ENCODE results near the gene TNN. TPM values are rescaled to one million over a fixed set of nuclear protein-coding genes. Genes with fewer than 3 reads are reported as not detected.

Gene TNN
- total RNA-seq, 2 experiments from 2014 or later = 0.05 to 0.07 TPM

GRCh38 chr1:175045097-175045496 is 22.5 kb upstream of the TNN start:
- Mint-ChIP-seq H3K4me1 (ENCODE audit: low read depth) (no peaks in the 10 kb centered on the region), H3K27ac (no peak overlapping the region), H3K9me3 (no peaks in the 10 kb centered on the region), H3K27me3 (peaks cover 18% of the 10 kb centered on the region), H3K36me3 (ENCODE audit: low read depth) (no peaks in the 10 kb centered on the region), H3K4me3 (no peak overlapping the region)
- intact Hi-C loops (cut with micrococcal nuclease) = no loop called here
- ChIA-PET POLR2A (no interaction called here), CTCF (interaction anchor here (1.5 kb wide), 1 partner anchor 16 kb away, joined by 4 read pairs; no protein-coding TSS in a partner anchor)
- DNase-seq (no peak), ATAC-seq (no peak)
- TF ChIP-seq CTCF (IDR thresholded peaks at IDR 0.05) = no peak

GRCh38 chr1:175045519-175045918 is 22.1 kb upstream of the TNN start:
- H3K4me1 Mint-ChIP-seq (ENCODE audit: low read depth) = no peaks in the 10 kb centered on the region
- intact Hi-C loops (cut with micrococcal nuclease) = no loop called here
- H3K4me3 Mint-ChIP-seq = no peak overlapping the region
- ChIA-PET CTCF (interaction anchor here (1.5 kb wide), 1 partner anchor 16 kb away, joined by 4 read pairs; no protein-coding TSS in a partner anchor), POLR2A (no interaction called here)
- no peaks in the 10 kb centered on the region for H3K9me3 Mint-ChIP-seq
- H3K27me3 Mint-ChIP-seq = peaks cover 19% of the 10 kb centered on the region
- no peak for ATAC-seq
- H3K27ac Mint-ChIP-seq = no peak overlapping the region
- DNase-seq = no peak
- no peak for TF ChIP-seq CTCF (IDR thresholded peaks at IDR 0.05)
- no peaks in the 10 kb centered on the region for H3K36me3 Mint-ChIP-seq (ENCODE audit: low read depth)

- Mint-ChIP-seq H3K36me3 (ENCODE audit: low read depth) (no peaks in the 10 kb centered on the region), H3K4me1 (ENCODE audit: low read depth) (no peaks in the 10 kb centered on the region), H3K27ac (no peak overlapping the region), H3K9me3 (no peaks in the 10 kb centered on the region), H3K4me3 (no peak overlapping the region), H3K27me3 (peaks cover 38% of the 10 kb centered on the region)
- TF ChIP-seq CTCF (IDR thresholded peaks at IDR 0.05) = no peak
- intact Hi-C loops (cut with micrococcal nuclease) = no loop called here
- ATAC-seq = no peak
- CTCF ChIA-PET = interaction anchor here (1.2 to 1.5 kb wide), 2 partner anchors 22 to 95 kb away, joined by 4 read pairs; no protein-coding TSS in a partner anchor
- POLR2A ChIA-PET = no interaction called here
- no peak for DNase-seq
These were observed 16.6 kb upstream of the TNN start for GRCh38 chr1:175050992-175051391.

- peaks cover 23% of the 10 kb centered on the region for H3K27me3 Mint-ChIP-seq
- no peak overlapping the region for H3K4me3 Mint-ChIP-seq
- CTCF ChIA-PET = no interaction called here
- ATAC-seq (no peak), DNase-seq (no peak)
- no peak overlapping the region for H3K27ac Mint-ChIP-seq
- no peaks in the 10 kb centered on the region for H3K9me3 Mint-ChIP-seq
- intact Hi-C loops (cut with micrococcal nuclease) = no loop called here
- POLR2A ChIA-PET = no interaction called here
- H3K36me3 Mint-ChIP-seq (ENCODE audit: low read depth) = no peaks in the 10 kb centered on the region
- H3K4me1 Mint-ChIP-seq (ENCODE audit: low read depth) = no peaks in the 10 kb centered on the region
- no peak for TF ChIP-seq CTCF (IDR thresholded peaks at IDR 0.05)
These were observed 12.9 kb upstream of the TNN start for GRCh38 chr1:175054736-175055135.

- DNase-seq (no peak), ATAC-seq (no peak)
- Mint-ChIP-seq H3K4me1 (ENCODE audit: low read depth) (no peaks in the 10 kb centered on the region), H3K27ac (no peak overlapping the region), H3K36me3 (ENCODE audit: low read depth) (no peaks in the 10 kb centered on the region), H3K27me3 (no peaks in the 10 kb centered on the region), H3K4me3 (no peak overlapping the region), H3K9me3 (no peaks in the 10 kb centered on the region)
- no peak for TF ChIP-seq CTCF (IDR thresholded peaks at IDR 0.05)
- POLR2A ChIA-PET = no interaction called here
- CTCF ChIA-PET = interaction anchor here (0.7 to 1.1 kb wide), 2 partner anchors 33 to 63 kb away, joined by 3 to 4 read pairs; no protein-coding TSS in a partner anchor
- intact Hi-C loops (cut with micrococcal nuclease) = no loop called here
These were observed 5.3 kb upstream of the TNN start for GRCh38 chr1:175062339-175062738.

Measured in activated CD8-positive, alpha-beta T cell treated with anti-CD3 and anti-CD28 coated beads for 36 hours (primary cell).